Measurements from ENCODE around the gene MAGEF1. TPM values are rescaled to one million over a fixed set of nuclear protein-coding genes. Genes with fewer than 3 reads are reported as not detected.

The MAGEF1 gene
- total RNA-seq: 20.0 and 25.8 TPM in 2 replicates

GRCh38 chr3:184711493-184712247 is at the start of gene MAGEF1:
Gene MAGEF1, minus strand, starts transcription at chr3:184712064. Its CDS starts 243 bp downstream, at chr3:184711821.

Other genes starting within 250 kb of the MAGEF1 start
- 1.1 and 2.6 TPM in 2 replicates for gene EPHB3, start 150.3 kb downstream of the MAGEF1 start, total RNA-seq
- 51.9 and 61.8 TPM in 2 replicates for gene VPS8, start 100.1 kb upstream of the MAGEF1 start, total RNA-seq